Neural progenitor cell (in vitro differentiated cells): ENCODE data around the gene PARP6. TPM values are rescaled to one million over a fixed set of nuclear protein-coding genes. Genes with fewer than 3 reads are reported as not detected.
A peak's percentile ranks its signal among the peaks of the same experiment; 100 is the strongest.

Experiments
- DNase-seq: peaks from one replicate; pipeline ENCODE4 v3.0.0-alpha.2; 2016; ENCODE audit warnings: low spot score
- H2AFZ ChIP-seq: fragments of 200-600 bp; sonication (generic); replicated peaks from 2 replicates; pipeline ENCODE4 v1.6.1; 2016; ENCODE audit warnings: antibody characterized with exemption
- H3F3A ChIP-seq: fragments of 200-600 bp; sonication (generic); 2 replicates; pipeline ENCODE4 v1.6.1; 2016; ENCODE audit warnings: antibody characterized with exemption, low read depth
- H3K27ac ChIP-seq: fragments of 200-600 bp; sonication (generic); 2 replicates; pipeline ENCODE4 v1.5.1; 2016; ENCODE audit warnings: mild to moderate bottlenecking
- H3K27me3 ChIP-seq: fragments of 200-600 bp; sonication (generic); 2 replicates; pipeline ENCODE4 v1.6.1; 2016; ENCODE audit warnings: mild to moderate bottlenecking, moderate library complexity
- H3K36me3 ChIP-seq: fragments of 200-600 bp; sonication (generic); 2 replicates; pipeline ENCODE4 v1.5.1; 2016
- H3K4me1 ChIP-seq: fragments of 200-600 bp; sonication (generic); 2 replicates; pipeline ENCODE4 v1.6.1; 2016; ENCODE audit warnings: mixed run types
- H3K4me2 ChIP-seq: fragments of 200-600 bp; sonication (generic); 2 replicates; pipeline ENCODE4 v1.6.1; 2016
- H3K4me3 ChIP-seq: fragments of 200-600 bp; sonication (generic); 2 replicates; pipeline ENCODE4 v1.5.1; 2016
- H3K79me2 ChIP-seq: fragments of 200-600 bp; sonication (generic); 2 replicates; pipeline ENCODE4 v1.6.1; 2016; ENCODE audit warnings: low read depth
- H3K9ac ChIP-seq: fragments of 200-600 bp; sonication (generic); 2 replicates; pipeline ENCODE4 v1.6.1; 2016
- H3K9me3 ChIP-seq: fragments of 200-600 bp; sonication (generic); 2 replicates; pipeline ENCODE4 v1.5.1; 2016; ENCODE audit warnings: low read depth
- H4K20me1 ChIP-seq: fragments of 200-600 bp; sonication (generic); 2 replicates; pipeline ENCODE4 v1.6.1; 2016; ENCODE audit warnings: low read depth
- H3K27ac Mint-ChIP-seq: 3 replicates; pipeline ENCODE4 v1.8.0; 2021; ENCODE audit warnings: mixed read lengths
- H3K27me3 Mint-ChIP-seq: 2 replicates; pipeline ENCODE4 v1.8.0; 2022; ENCODE audit warnings: low read depth, mild to moderate bottlenecking, inconsistent platforms, moderate library complexity, mixed read lengths; ENCODE audit not compliant: insufficient read depth
- H3K36me3 Mint-ChIP-seq: 3 replicates; pipeline ENCODE4 v1.8.0; 2021; ENCODE audit warnings: mixed read lengths
- H3K4me1 Mint-ChIP-seq: 3 replicates; pipeline ENCODE4 v1.8.0; 2021; ENCODE audit warnings: mixed read lengths
- H3K4me3 Mint-ChIP-seq: 3 replicates; pipeline ENCODE4 v1.8.0; 2021; ENCODE audit warnings: mild to moderate bottlenecking, moderate library complexity, mixed read lengths
- H3K9me3 Mint-ChIP-seq: 3 replicates; pipeline ENCODE4 v1.8.0; 2020; ENCODE audit warnings: mixed read lengths
- CTCF ChIP-seq: fragments of 200-600 bp; sonication (generic); IDR thresholded peaks from 2 replicates; pipeline ENCODE4 v1.5.1; 2017; ENCODE audit warnings: antibody characterized with exemption, mild to moderate bottlenecking
- EZH2 ChIP-seq: fragments of 200-600 bp; sonication (generic); IDR thresholded peaks from 2 replicates; pipeline ENCODE4 v1.6.1; 2017; ENCODE audit warnings: antibody characterized with exemption, mild to moderate bottlenecking, moderate library complexity
- EZH2phosphoT487 ChIP-seq: fragments of 200-600 bp; sonication (generic); IDR thresholded peaks from 2 replicates; pipeline ENCODE4 v1.6.1; 2017; ENCODE audit warnings: antibody characterized with exemption
- total RNA-seq: library from RNA; depleted of rRNA; stranded (reverse); fragments of >200 nt; gene quantifications from 2 replicates; pipeline ENCODE4 v1.2.3, GENCODE V29; 2015; ENCODE audit warnings: low replicate concordance

The PARP6 gene
- total RNA-seq, 1 donor from 2014 or later: 38.6 TPM

- H3F3A ChIP-seq: peaks cover 5% of the 10 kb centered on the region
- no peak overlapping the region for H2AFZ ChIP-seq
- no peaks in the 10 kb centered on the region for H3K4me1 Mint-ChIP-seq
- H3K4me2 ChIP-seq: no peak overlapping the region
- H3K27ac Mint-ChIP-seq: no peak overlapping the region
- H3K36me3 Mint-ChIP-seq: no peaks in the 10 kb centered on the region
- H3K4me1 ChIP-seq: no peaks in the 10 kb centered on the region
- peaks cover 35% of the 10 kb centered on the region for H3K27me3 ChIP-seq
- no peaks in the 10 kb centered on the region for H4K20me1 ChIP-seq
- H3K4me3 Mint-ChIP-seq: no peak overlapping the region
- H3K9me3 Mint-ChIP-seq: no peaks in the 10 kb centered on the region
- no peak overlapping the region for H3K4me3 ChIP-seq
- no peaks in the 10 kb centered on the region for H3K9me3 ChIP-seq
- H3K27ac ChIP-seq: no peak overlapping the region
- H3K27me3 Mint-ChIP-seq: peaks cover 14% of the 10 kb centered on the region
- DNase-seq: peak; percentile 69
- peak; percentile 70 for TF ChIP-seq CTCF
- no peak for TF ChIP-seq EZH2
- TF ChIP-seq EZH2phosphoT487: no peak
- no peaks in the 10 kb centered on the region for H3K36me3 ChIP-seq
- no peak overlapping the region for H3K9ac ChIP-seq
- H3K79me2 ChIP-seq: no peaks in the 10 kb centered on the region
These were observed 13.7 kb upstream of the PARP6 start for GRCh38 chr15:72285927-72286516.

- Histone ChIP-seq H4K20me1 (no peaks in the 10 kb centered on the region), H3K4me3 (no peak overlapping the region), H3K79me2 (no peaks in the 10 kb centered on the region), H3F3A (peaks cover 5% of the 10 kb centered on the region), H3K36me3 (no peaks in the 10 kb centered on the region), H3K9ac (no peak overlapping the region), H3K9me3 (no peaks in the 10 kb centered on the region), H3K27ac (no peak overlapping the region), H3K4me2 (no peak overlapping the region), H2AFZ (no peak overlapping the region), H3K27me3 (peaks cover 41% of the 10 kb centered on the region), H3K4me1 (no peaks in the 10 kb centered on the region)
- DNase-seq: peak; percentile 23
- no peak overlapping the region for H3K27ac Mint-ChIP-seq
- H3K4me1 Mint-ChIP-seq: no peaks in the 10 kb centered on the region
- no peak overlapping the region for H3K4me3 Mint-ChIP-seq
- peaks cover 11% of the 10 kb centered on the region for H3K27me3 Mint-ChIP-seq
- no peaks in the 10 kb centered on the region for H3K36me3 Mint-ChIP-seq
- no peak for TF ChIP-seq EZH2
- TF ChIP-seq EZH2phosphoT487: no peak
- TF ChIP-seq CTCF: no peak
- no peaks in the 10 kb centered on the region for H3K9me3 Mint-ChIP-seq
These were observed 13.0 kb upstream of the PARP6 start for GRCh38 chr15:72285402-72285801.

- no peak overlapping the region for H3K27ac ChIP-seq
- no peak overlapping the region for H3K4me3 ChIP-seq
- H3F3A ChIP-seq: peaks cover 5% of the 10 kb centered on the region
- H3K4me1 ChIP-seq: no peaks in the 10 kb centered on the region
- H3K9ac ChIP-seq: no peak overlapping the region
- no peaks in the 10 kb centered on the region for H3K36me3 Mint-ChIP-seq
- no peaks in the 10 kb centered on the region for H3K9me3 Mint-ChIP-seq
- no peak for DNase-seq
- H3K27ac Mint-ChIP-seq: peak overlapping the region; percentile 57
- no peaks in the 10 kb centered on the region for H3K4me1 Mint-ChIP-seq
- TF ChIP-seq CTCF: no peak
- TF ChIP-seq EZH2phosphoT487: no peak
- TF ChIP-seq EZH2: no peak
- no peaks in the 10 kb centered on the region for H3K79me2 ChIP-seq
- H4K20me1 ChIP-seq: no peaks in the 10 kb centered on the region
- H3K4me2 ChIP-seq: no peak overlapping the region
- H3K36me3 ChIP-seq: no peaks in the 10 kb centered on the region
- no peak overlapping the region for H2AFZ ChIP-seq
- H3K27me3 Mint-ChIP-seq: peaks cover 10% of the 10 kb centered on the region
- H3K9me3 ChIP-seq: no peaks in the 10 kb centered on the region
- peaks cover 48% of the 10 kb centered on the region for H3K27me3 ChIP-seq
- no peak overlapping the region for H3K4me3 Mint-ChIP-seq
These were observed 12.4 kb upstream of the PARP6 start for GRCh38 chr15:72284781-72285180.
